GM12891 (cell line): Measurements from ENCODE around the gene COG6.

Experiments used
- PAX5 ChIP-seq: IDR thresholded peaks from 2 replicates; pipeline ENCODE4 v1.6.1; 2011; ENCODE audit warnings: low read length, moderate library complexity, mild to moderate bottlenecking; ENCODE audit not compliant: insufficient read depth, severe bottlenecking
- POLR2A ChIP-seq: IDR thresholded peaks from 2 replicates; pipeline ENCODE4 v1.6.1; 2011; ENCODE audit warnings: low read depth, low read length, control low read depth
- POLR2AphosphoS5 ChIP-seq: IDR thresholded peaks from 2 replicates; pipeline ENCODE4 v1.6.1; 2011; ENCODE audit warnings: low read depth, low read length, control low read depth
- POU2F2 ChIP-seq: IDR thresholded peaks from 2 replicates; pipeline ENCODE4 v1.6.1; 2011; ENCODE audit warnings: low read depth, mild to moderate bottlenecking, control low read depth, low read length, moderate library complexity
- SPI1 ChIP-seq: IDR thresholded peaks from 2 replicates; pipeline ENCODE4 v1.6.1; 2011; ENCODE audit warnings: low read depth, low read length, control low read depth
- TAF1 ChIP-seq: IDR thresholded peaks from 2 replicates; pipeline ENCODE4 v1.6.1; 2011; ENCODE audit warnings: low read depth, low read length, control low read depth

DNA sequence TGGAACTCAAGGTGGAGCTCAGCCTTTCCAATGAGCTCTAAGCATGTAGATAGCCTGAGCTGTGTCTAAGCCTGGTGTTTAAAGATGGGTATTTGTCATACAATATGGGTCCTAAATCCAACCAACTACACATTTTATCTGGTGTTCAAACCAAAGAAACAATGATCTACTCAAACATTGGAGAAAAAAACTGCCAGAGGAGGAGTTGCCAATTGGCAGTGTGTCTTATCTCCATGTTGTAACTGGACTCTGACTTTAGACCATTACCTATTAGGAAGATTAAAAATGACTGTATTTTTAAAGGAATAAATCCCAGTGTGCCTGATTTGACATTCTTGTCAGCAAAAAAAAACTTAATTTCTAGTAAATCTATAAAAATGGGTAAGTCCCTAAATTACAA, 96.3 kb downstream of the COG6 start:
- TF ChIP-seq POLR2A: no peak
- no peak for TF ChIP-seq TAF1
- TF ChIP-seq POLR2AphosphoS5: no peak
- TF ChIP-seq SPI1: no peak
- TF ChIP-seq PAX5: no peak
- TF ChIP-seq POU2F2: no peak
